RKO (cell line): Measurements from ENCODE around the gene SULT1C3.

Experiments used
- DNase-seq: peaks from one replicate; pipeline ENCODE4 v3.0.0-alpha.2; 2016; ENCODE audit warnings: low spot score

The SULT1C3 gene

DNA sequence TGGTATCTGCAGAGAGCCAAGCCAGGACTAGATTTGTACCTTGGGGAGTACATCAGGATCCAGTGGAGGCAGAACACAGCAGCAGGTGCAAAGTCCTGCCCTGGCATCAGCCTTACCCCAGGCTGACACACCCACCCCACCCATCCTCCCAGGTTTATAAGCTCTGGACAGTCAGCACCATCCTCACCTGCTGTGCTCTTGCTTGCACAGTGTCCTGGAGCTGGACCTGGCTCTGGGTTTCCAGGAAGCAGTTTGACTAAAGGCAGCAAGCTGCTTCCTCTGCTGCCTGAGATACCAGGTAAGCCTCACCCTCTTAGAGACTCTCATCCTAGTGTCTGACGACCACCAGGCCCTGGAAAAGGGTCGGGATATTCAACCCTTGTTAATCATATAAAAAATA is at the start of gene SULT1C3:
SULT1C3 (plus strand) TSS at position 183 of the 400 bp plus-strand sequence. CDS start 7,227 bp downstream, outside the sequence.
- no peak for DNase-seq

DNA sequence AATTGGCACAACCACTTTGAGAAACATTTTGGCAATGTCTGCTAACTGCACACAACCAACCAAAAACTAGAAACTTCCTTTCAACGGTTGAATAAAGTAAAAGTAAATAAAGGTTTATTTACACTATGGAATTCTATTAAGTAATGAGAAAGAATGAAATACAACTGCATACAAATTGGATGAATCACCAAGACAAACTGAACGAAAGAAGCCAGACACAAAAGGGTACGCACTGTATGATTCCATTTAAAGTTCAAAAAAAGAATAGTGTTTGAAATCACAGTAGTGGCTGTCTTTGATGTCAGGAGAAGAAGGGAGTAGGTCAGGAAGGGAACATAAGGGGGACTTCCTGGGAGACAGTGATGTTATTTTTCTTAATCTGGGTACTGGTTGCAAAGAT is 46.5 kb upstream of the SULT1C3 start:
- DNase-seq = no peak

DNA sequence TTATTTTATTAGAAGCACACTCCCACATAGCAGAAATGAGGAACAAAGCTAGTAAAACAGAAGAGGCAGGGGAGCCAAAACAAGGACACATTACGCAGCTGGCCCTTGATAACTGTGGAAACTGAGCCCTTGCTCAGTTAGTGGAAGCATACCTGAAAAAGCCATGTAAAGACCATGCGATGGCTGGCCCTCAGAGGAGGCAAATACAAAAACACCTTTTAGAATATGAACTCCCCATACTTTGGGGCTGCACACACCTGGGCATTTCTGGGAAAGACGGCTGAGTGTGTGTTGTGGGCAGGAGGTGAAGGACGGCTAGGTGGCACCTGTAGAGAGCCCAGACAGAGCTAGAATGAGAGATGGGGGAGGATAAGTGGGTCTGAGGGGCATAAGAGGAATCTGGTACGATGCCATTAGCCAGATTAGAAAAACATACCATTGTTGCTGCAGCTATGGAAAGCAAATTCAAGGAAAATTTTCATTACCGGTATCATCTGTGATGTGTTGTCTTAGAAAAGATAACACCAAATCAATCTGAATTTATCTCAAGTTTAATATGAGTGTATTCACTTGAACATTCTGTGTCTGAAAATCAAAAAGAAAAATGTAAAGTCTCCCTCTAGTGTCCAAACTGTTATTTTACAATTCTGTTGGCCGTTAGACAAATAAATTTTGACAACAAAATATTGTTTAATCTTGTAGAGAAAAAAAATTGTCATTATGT is 45.2 kb upstream of the SULT1C3 start:
- DNase-seq = peak; percentile 25

DNA sequence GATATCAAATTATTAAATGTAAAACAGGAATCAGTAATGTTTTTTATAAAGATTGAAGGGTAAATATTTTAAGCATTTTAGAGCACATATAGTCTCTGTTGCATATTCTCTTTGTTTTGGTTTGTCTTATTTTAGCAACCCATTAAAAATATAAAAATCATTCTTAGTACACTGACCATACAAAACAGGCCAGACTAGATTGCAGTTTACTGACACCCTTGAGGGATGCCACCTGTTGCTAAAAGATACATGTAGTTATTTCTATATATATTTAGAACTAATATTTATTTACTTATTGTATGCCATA is 44.7 kb upstream of the SULT1C3 start:
- no peak for DNase-seq

DNA sequence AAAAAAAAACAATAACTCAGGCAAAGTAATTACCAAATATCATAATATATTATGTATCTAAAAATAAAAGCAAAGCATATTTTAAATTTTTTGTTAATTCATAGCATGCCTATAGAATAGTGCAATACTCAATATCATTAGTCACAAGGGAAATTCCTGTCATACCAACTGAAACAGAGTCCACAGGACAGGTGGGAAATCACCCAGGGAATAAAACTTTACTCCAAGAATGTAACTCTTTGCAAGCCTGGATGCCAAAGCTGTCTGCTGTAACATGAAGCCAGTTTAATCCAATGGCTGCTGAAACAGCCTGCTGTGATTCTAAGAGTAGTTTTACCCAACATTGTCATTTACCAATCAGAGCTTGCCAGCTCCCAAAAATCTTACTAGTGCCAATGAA is 40.0 kb upstream of the SULT1C3 start:
- no peak for DNase-seq

DNA sequence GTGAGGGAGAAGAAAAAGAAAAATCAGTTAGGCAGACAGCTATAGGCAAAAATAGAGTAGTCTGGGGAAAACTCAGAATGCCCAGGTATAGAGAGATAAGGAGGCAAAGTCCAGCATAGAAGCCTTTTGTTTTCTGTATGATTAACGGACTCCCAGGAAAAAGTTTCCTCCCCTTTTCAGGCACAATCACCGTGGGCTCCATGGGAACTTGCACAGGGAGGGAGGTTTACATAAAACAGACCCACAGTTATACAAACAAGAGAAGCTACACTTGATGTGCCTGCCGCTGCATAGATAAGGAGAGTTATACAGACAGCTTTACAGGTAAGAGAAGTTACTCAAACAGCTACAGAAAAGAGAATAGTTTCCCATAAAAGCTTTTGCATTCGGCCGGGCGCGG is 39.2 kb upstream of the SULT1C3 start:
- no peak for DNase-seq

DNA sequence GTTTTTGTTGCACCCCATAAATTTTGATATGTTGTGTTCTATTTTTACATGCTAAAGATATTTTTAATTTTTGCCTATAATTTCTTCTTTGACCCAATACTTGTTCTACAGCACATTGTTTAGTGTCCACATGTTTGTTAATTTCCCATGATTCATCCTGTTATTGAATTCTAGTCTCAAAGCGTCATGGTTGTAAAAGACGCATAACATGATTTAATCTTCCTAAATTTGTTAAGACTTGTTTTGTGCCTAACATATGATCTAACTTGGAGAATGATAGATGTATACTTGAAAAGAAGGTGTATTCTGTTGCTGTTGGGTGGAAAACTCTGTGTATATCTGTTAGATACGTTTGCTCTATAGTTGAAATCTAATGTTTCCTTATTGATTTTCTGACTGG is 27.1 kb upstream of the SULT1C3 start:
- DNase-seq = no peak

DNA sequence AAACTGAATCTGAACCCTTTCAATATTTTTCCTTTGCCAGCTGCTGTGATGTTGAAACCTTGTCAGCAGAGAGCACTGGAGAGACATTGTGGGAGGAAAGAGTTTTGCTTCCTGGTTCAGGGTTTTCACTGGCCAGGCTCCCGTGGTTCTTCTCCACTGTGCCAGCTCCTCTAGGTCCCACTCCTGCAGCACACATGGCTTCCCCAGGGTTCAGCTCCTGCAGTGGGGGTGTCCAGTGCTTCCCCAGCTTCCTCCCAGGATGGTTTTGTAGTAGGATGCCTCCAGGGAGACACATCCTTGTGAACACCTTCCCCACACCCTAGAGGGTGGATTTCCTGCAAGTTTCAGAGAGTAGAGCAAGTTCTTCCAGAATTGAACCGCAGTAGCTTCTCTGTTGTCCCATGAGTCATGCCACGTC is 24.0 kb upstream of the SULT1C3 start:
- peak; percentile 31 for DNase-seq

DNA sequence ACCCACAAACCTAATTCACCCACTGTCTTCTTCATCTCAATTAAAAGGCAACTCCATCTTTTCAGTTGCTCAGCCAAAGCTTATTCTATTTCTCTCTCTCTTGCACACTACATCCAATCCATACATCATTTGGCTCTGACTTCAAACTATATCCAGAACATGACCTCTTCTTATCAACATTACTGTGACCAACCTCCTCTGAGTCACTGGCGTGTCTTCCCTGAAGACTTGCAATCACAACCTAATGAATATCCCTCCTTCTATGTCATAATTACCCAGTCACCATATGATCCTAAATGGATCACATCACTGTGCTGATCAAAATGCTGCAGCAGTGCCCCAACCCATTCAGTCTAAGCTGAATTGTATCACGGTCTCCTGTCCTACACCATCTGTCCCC is 22.6 kb upstream of the SULT1C3 start:
- no peak for DNase-seq

DNA sequence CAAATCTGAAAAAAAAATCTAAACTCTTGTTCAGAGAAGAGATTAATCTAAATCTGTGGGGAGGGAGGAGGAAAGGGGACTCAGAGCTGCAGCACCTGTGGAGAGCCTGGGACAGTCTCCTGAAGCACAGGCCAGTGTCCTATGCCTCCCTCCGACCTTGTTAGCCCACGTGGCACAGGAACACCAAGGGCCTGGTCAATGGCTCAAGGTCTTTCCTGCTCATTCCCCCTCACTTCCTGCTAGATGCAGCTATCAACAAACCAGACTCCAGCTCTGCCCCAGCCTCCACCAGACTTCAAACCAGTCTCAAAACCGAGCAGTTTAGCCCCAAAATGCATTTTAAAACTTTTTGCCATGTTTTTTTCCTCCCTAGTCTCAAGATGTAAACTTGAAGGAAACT is 20.1 kb upstream of the SULT1C3 start:
- DNase-seq = no peak

DNA sequence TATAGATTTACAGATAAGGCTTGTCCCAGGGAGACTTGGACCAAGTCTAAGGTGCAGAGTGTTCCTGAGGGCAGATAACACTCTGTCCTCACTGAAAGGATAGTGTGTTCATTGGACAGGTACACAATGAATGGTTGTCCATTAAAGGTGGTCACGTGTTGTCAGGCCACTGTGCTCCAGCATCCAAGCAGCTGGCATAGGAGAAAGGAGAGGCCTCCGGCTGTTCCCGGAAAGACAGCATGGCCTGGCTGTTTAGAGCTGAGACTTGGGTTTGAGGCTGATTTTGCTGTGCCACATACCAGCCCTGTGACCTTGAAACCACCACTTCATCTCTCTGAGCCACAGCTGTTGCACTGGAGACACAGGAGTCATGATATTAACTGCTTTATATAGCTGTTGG is 19.6 kb upstream of the SULT1C3 start:
- DNase-seq = no peak

DNA sequence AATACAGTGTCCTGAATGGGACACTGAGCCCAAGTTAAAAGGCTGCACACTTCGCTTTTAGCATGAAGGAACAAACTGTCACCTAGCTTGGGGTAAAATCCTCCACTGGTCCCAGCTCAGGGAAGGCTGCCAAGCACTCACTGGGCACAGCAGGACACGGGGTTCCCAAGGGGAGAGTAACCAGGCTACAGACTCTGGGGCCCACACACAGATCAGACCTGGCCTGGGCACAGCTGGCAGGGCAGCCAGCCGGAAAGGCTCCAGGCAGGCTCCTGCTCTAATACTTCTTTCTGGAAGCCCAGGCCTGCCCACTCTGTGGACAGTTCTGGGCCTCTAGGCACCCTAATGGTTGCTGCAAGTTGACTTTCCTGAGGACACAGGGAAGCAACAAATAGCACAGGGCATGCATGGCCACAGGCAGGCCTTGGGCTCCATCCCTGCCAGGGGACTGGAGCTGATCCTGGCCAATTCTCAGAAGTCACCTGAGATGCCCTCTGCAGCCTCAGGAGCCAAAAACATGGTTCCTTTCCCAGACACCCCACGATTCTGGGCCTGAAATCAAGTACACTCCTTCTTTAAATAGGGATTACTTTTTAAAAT is 18.7 kb upstream of the SULT1C3 start:
- no peak for DNase-seq

DNA sequence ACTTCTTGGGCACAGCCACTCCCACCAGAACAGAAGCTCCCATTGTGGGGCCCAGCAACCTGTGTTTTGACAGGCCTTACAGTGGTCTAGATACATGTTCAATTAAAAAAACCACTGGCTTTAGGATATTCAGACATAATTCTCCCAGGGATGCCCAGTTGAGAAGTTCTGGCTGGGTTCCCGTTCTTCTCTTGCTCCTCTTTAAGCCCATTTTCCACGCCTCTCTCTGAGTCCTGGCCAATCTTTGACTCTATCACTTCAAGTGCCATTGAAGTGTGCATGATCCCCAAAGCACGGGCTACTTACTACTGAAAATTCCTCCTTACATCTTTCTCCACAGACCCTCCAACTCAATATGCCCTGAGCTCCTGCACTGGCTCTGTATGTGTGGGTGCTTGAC is 17.5 kb upstream of the SULT1C3 start:
- no peak for DNase-seq

DNA sequence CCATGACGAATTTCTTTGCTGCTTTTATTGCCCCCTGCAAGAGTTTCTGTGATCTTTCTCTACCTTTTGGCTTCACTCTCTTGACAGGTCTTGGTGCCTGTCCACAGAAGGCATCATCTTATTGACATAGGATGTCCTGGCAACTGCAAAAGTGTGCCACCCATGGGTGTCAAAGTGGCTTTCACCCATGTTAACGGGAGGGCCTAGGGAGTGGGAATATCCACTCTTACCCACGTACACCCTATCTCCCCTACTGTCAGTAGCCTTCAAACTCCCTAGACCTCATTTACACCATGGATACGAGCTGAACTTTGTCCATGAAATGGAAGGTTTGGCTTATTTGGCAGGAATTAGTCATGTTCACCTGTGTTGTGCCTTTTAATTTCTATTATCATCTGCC is 16.2 kb upstream of the SULT1C3 start:
- no peak for DNase-seq

DNA sequence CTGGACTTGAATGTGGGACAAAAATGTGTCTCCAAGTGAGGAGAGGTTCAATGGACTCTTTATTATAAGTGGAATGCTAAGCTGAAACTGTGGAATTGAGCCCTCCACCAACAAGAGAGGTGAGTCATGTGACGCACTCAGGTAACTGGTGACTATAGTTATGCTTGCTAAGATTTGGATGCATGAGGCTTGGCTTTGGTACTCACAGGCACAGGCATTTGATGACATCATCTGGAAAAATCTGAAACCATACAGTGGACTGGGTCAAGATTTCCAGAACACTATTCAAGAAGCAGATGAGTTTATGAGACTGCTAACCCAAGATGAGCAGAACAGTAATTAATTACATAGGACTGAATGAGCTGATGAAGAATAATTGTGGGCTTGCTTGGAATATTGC is 15.7 kb upstream of the SULT1C3 start:
- DNase-seq = no peak

DNA sequence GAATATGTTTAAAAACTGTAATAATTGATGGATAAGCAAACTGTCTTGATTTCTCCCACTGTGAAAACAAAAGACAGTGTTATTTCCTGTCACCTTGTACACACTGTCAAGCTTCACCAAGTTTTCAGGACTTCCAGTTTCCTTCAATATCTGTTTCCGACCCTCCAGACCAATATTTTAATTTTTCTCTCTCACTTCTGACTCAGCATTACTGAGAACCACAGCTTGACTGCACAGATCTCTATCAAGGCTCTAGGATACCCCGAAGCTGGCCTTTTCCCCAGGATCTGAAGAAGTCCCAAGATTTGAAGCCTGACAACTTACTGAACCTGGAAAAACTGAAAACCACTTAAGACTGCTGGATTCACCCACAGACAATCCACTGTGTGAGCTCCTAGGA is 13.2 kb upstream of the SULT1C3 start:
- no peak for DNase-seq

DNA sequence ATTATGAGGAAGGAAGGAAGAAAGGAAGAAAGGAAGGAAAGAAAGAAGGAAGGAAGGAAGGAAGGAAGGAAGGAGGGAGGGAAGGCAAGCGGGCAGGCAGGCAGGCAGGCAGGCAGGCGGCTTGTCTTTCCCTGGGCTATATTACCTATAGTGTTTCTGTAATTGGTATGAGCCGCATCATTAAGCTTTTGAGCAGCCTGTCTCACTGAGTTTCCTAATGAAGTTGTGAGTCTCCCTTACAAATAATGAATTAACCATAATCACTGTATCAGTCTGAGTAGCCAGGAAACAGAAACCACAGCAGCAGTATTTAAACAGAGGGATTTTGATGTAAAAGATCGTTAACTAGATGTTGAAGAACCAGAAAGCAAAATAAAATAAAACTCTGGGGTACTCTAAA is 11.8 kb upstream of the SULT1C3 start:
- no peak for DNase-seq

DNA sequence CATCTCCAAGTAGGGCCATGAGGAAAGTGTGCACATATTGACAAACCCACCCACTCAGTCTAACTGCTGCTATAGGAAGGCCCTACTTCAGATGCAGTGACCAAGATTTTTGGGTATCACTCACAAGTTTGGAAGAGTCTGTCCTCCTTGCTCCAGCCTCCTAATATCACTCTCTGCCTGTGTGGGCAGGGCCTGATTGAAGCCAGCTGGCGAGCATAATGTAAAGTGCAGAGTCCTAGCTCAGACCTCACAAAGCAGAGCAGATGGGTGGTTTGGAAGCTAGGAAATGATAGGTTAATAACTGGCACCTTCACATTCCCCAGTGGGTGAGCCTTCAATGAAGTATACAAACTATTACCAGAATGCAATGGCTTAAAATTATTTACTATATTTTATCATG is 11.2 kb upstream of the SULT1C3 start:
- DNase-seq = no peak

DNA sequence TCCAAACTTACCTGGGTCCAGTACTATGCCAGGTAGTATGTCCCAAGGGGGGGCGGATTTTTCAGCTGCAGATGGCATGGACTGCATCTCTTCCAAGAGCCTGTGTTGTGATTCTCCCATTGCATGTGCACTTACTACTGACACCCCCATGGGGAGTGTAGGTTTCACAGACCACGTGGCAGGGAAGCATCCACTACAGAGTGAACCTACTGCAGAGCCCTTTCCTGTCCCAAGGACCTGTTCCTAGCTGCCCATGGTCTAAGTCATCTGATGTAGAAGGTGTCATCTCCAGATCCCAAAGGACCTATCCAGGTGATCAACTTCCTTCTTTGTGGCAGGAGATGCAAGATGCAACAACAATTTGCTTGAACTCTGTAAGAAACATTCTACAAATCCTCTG is 9.9 kb upstream of the SULT1C3 start:
- DNase-seq = no peak

DNA sequence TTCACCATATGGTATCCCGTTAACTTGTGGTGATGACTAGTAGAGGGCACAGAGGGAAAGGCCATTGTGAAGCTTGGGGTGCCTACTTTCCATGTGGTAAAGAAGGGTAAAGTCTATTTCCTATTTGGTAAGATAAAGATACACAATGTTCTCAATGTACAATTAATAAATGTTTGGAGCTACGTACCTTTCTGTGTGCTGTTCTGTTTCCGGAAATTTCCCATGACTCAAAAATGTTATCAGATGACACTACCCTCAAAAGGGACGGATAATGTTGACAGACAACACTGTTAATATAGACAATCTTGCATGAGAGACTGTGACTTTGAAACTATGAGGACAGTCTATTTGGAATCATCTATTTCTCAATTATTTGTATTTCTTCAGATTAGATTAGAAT is 4.2 kb upstream of the SULT1C3 start:
- no peak for DNase-seq

DNA sequence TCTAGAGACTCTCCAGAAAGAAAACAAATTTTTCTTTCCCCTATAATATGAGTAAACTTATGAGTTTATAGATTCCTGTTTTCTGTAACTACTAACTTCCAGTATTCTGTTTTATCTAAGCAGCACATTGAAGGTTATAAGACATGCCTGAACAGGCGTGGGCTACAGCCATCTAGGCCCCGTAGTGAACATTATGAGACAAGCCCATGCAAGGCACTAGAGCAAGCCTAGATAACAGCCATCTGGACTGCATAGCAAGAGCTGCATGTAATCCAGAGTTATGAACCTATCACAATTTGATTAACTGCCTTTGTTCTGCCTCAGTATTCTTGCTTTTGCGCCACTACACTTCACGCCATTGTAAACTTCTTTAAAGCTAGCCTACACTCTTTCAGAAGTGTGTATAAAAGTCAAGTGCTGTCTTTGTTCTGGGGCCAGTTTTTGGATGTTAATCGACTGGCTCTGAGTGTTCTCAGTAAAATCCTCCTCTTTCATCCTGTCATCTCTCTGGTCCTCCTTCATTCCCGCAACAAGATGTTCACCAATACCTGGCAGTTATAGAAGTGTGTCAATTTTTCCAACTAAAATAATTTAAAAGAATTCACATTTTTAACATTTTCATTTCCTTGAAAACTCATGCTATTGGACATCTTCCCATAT is 3.0 kb upstream of the SULT1C3 start:
- DNase-seq = no peak

DNA sequence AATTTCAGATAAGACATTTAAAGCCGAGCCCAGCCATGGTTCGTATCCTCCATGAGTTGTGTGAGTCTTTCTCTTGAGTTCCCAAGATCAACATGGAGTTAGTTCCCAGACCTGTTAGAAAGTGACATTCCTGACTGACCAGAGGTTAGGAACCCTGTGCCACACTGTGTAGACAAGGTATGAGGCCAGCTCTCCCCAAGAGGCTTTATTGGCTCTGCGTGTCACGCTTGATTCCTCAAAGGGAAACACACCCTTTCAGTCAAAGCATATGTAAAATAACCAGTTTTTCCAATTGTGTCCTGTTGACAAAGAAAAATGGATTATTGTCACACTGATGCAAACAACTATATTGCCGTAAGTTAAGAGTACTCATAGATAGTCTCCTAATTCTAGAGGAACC is 1.2 kb downstream of the SULT1C3 start:
- DNase-seq = no peak

DNA sequence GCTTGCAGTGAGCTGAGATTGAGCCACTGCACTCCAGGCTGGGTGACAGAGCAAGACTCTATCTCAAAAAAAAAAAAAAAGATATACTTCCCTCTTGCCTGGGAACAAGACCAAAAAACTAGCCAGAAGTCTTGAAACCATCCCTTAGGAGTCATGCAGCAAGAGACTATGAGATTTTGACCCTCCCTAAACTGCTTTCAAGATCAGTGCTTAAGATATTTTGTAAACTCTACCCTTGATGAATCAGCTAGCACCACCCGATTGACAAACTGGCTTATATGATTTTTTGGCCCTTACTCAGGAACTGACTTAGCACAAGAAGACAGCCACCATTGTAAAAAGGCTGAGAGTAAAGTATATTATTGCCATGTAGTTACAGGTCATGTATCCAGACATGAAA is 3.8 kb downstream of the SULT1C3 start:
- no peak for DNase-seq
